ENCODE data around the gene DUSP12. TPM values are rescaled to one million over a fixed set of nuclear protein-coding genes. Genes with fewer than 3 reads are reported as not detected.
A peak's percentile ranks its signal among the peaks of the same experiment; 100 is the strongest.

The DUSP12 gene
- total and polyA plus RNA-seq, 9 of the 15 experiments (the other 6 are each of a cell fraction or from before 2014, with no cell fraction given): 10.4 to 81.4 (median 43.6) TPM

- TF ChIP-seq GTF3C2 (IDR thresholded peaks at IDR 0.05; ENCODE audit: borderline replicate concordance, extremely low read depth, insufficient read length): no peak
- no peak for TF ChIP-seq NCOA6 (IDR thresholded peaks at IDR 0.05)
- no peak for TF ChIP-seq HMG20B (CRISPR knock-in tag; IDR thresholded peaks at IDR 0.05)
- TF ChIP-seq ZNF277 (CRISPR knock-in tag; IDR thresholded peaks at IDR 0.05; ENCODE audit: borderline replicate concordance): no peak
- TF ChIP-seq ATF4 (CRISPR knock-in tag; IDR thresholded peaks at IDR 0.05): peak; percentile 44; the same call in 1 of the 2 replicates
- peak; percentile 54; the same call in 1 of the 2 replicates for TF ChIP-seq TRIM28 (IDR thresholded peaks at IDR 0.05)
- peak; percentile 62 for TF ChIP-seq FOSL1 (tag; conservative IDR thresholded peaks at IDR 0.05)
- TF ChIP-seq BRF2 (IDR thresholded peaks at IDR 0.05; ENCODE audit: borderline replicate concordance, insufficient read depth, insufficient read length): no peak
- TF ChIP-seq HCFC1 (IDR thresholded peaks at IDR 0.05; ENCODE audit: low read depth, low read length): peak; percentile 76
- no peak for TF ChIP-seq ZNF57 (CRISPR knock-in tag; IDR thresholded peaks at IDR 0.05)
- TF ChIP-seq ZNF707 (CRISPR knock-in tag; conservative IDR thresholded peaks at IDR 0.05): no peak
- TF ChIP-seq CAMTA2 (CRISPR knock-in tag; conservative IDR thresholded peaks at IDR 0.05): no peak
- peak; percentile 68 for TF ChIP-seq CTBP1 (IDR thresholded peaks at IDR 0.05; ENCODE audit: borderline replicate concordance)
- TF ChIP-seq ZNF3 (CRISPR knock-in tag; IDR thresholded peaks at IDR 0.05): no peak
- no peak for TF ChIP-seq KDM2B (CRISPR knock-in tag; IDR thresholded peaks at IDR 0.05)
- TF ChIP-seq GMEB1 (CRISPR knock-in tag; IDR thresholded peaks at IDR 0.05): no peak; the same call in 1 of the 2 replicates
- no peak for TF ChIP-seq HDAC8 (tag; IDR thresholded peaks at IDR 0.05)
- TF ChIP-seq RAD51 (IDR thresholded peaks at IDR 0.05; ENCODE audit: borderline replicate concordance, low read depth): 0 out of 2 replicates have a peak, but pooled peaks have one; percentile 7
- TF ChIP-seq TCFL5 (CRISPR knock-in tag; conservative IDR thresholded peaks at IDR 0.05): no peak
- TF ChIP-seq ARID2 (IDR thresholded peaks at IDR 0.05): 0 out of 2 replicates have a peak, but pooled peaks have one; percentile 45
- TF ChIP-seq ZNF24 (IDR thresholded peaks at IDR 0.05): no peak; the same call in 1 of the 2 replicates
These were observed 16.8 kb downstream of the DUSP12 start, which contains the start of gene ATF6 (continued) for GRCh38 chr1:161766102-161766981.
